OCI-M2 (cell line): ENCODE results near the gene SEPTIN12.
"Not testable (repeated sequence)": the region's sequence is repeated elsewhere in the genome, so short reads cannot be mapped to it uniquely, and the experiment has no call there.

Experiments
- DNase-seq: peaks from one replicate; lab custom pipeline; 2025; ENCODE audit not compliant: unreplicated experiment; lab: John Stamatoyannopoulos, UW

Gene SEPTIN12

DNA sequence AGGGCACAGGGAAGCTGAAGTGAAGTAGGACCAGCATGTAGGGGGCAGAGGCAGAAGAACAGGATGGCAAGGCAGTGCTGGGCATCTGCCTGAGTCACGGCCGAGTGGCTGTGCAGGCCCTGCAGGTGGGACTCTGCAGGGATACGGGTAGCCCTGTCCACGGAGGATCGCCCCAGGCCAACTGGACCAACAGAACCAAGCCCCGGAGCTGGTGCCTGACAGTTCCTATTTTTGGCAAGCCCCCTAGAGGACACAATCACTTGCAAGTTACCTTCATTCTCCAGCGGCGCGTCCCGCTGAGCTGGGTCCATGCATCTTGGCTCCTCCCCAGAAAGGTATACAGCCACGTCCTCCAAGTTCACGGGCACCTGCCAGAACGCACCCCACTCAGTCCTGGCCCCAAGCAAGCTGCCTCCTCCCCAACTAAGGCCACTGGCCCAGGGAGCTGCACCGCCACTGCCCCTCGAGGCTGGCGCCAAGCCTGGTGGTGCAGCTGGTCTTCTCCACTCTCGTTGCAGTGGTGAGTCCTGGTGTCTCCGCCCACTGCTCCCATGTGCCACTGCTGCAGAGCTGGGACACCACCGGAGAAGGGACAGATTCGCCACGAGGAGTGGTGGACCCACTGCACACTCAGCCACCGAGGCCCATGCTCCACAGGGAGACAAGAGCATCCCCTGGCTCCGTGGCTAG, 27.8 kb downstream of the SEPTIN12 start:
- no peak for DNase-seq

DNA sequence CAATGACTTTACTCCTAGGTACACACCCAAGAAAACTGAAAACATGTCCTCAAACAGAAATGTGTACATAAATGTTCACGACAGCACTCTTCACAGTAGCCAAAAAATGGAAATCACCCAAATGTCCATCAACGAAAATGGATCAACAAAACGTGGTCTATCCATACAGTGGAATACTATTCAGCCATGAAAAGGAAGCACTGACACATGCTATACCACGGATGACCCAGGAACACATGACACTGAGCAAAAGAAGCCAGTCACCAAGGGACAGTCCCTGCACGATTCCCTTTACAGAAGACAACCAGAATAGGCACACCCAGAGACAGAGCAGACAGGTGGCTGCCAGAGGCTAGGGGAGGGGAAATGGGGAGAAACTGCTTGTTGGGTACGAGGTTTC, 32.5 kb downstream of the SEPTIN12 start:
- no peak for DNase-seq

DNA sequence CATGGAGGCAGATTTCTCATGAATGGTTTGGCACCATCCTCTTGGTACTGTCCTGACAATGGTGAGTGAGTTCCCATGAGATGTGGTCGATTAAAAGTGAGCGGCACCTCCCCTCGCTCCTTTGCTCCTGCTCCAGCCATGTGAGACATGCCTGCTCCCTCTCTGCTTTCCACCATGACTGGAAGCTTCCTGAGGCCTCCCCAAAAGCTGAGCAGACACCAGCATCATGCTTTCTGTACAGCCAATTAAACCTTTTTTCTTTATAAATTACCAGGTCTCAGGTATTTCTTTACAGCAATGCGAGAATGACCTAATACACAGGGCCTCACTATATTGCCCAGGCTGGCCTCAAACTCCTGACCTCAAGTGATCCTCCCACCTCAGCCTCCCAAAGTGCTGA, 33.3 kb downstream of the SEPTIN12 start:
- no peak for DNase-seq

DNA sequence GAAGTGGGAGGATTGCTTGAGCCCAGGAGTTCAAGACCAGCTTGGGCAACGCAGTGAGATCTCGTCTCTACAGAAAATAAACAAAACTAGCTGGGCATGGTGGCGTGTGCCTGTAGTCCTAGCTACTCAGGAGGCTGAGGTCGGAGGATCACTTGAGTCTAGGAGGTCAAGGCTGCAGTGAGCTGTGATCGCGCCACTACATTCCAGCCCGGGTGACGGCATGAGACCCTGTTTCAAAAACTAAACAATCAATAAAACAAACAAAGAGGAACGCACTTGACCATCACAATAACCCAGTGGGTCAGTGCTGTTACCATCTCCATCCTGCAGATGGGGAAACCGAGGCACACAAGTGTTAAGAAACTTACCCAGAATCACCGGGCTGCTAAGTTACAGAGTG, 34.9 kb downstream of the SEPTIN12 start:
- no peak for DNase-seq

DNA sequence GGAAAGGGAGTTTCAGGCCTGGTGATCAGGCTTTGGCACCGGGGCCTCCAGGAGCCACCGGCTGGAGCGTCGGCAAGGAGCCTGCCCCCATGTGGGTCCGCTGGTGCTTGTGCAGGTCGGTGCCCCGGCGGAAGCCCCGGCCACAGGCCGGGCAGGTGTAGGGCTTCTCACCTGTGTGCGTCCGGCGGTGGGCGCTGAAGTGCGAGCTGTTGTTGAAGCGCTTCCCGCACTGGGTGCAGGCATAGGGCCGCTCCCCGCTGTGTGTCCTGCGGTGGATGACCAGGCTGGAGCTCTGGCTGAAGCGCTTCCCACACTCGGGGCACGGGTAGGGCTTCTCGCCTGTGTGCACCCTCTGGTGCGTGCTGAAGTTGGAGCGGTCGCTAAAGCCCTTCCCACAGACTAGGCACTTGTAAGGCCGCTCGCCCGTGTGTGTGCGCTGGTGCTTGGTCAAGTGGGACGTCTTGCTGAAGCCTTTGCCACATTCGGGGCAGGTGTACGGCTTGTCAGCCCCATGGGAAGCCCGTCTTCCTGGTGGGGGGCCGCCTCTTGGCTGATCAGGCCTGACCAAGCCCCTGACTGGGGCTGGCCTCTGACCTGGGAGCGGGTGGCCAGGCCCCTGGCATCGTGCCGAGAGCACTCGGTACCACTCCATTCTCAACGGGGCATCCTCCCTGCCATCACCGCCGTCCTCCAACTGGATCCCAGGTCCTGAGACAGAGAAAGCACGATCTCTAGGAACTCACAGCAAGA, 35.6 kb downstream of the SEPTIN12 start:
- DNase-seq = no peak

DNA sequence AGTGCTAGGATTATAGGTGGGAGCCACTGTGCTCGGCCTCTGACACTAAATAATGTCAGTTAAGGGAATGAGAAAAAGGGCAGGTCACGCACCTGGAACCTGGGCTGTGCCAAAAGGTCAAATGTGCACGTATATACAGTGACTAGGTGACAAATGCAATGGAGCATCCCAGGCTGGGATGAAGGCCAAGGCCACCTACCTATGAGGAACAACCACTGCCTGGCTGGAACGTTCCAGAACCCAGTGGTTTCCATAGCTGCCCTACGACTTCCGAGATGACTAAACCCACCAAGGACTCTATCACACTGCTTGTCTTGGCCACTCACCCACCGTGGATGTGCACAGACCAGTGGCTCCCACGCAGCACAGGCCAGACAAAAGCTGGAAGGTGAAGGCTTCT, 37.2 kb downstream of the SEPTIN12 start:
- no peak for DNase-seq

- no peak for DNase-seq
Measured at GRCh38 chr16:4749700-4750257, 38.4 kb downstream of the SEPTIN12 start.

GRCh38 chr16:4748682-4749411, 39.3 kb downstream of the SEPTIN12 start:
- DNase-seq = no peak

DNA sequence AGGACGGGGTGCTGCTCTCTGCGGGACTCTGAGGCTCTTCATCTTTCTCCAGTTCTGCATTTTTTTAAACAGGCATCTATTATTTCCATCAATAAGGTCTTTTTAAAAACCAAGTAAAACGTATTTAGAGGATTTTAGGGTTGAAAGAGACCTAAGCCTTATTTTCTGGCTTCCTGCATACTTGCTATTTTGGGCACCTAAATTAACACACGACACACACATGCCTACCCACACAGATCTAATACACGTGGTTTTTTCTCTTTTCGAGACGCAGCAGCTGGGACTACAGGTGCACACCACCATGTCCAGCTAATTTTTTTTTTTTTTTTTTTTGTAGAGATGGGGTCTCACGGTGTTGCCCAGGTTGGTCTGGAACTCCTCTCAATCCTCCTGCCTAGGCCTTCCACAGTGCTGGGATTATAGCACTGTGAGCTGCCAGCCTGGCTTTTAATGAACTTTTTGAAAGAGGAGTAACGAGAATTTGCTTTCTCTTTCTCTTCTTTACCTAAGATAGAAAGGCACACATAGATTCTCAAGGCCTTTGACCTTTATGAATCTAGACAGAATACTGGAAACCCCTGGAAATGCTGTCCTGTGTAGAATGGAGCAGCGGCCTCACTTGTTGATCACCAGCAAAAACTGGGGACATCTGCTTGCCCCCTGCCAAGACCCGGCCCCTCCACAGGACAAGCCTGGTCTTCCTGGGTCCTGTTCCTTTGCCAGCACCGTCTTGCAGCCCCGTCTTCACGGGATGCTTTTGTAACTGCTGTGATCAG, 40.1 kb downstream of the SEPTIN12 start:
- no peak for DNase-seq

DNA sequence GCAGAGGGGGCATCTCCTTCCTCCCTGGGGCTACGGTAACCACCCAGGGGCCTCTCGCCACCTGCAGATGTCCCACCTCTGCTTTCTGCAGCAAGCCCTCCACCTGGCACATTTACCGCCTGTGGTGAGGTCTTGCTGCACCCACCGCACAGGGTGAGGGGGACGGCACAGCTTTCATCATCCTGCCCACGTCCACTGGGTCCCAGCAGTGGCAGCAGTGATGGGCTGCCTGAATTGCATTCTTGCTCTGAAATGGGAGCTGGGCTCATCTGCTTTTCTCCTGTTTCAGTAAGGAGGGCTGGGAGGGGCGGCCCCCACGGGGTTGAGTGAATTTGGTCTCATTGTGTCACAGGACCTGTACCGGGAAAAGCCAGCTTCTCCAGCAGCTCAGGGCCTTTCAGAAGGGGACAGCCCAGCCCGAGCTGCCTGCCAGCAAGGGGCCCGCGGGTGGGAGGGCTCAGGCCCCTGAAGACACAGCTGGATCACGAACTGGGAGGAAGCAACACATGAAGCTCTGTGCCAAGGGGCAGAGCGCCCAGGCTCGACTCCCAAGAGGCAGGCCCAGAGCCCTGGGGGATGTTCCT, 41.1 kb downstream of the SEPTIN12 start:
- no peak for DNase-seq

DNA sequence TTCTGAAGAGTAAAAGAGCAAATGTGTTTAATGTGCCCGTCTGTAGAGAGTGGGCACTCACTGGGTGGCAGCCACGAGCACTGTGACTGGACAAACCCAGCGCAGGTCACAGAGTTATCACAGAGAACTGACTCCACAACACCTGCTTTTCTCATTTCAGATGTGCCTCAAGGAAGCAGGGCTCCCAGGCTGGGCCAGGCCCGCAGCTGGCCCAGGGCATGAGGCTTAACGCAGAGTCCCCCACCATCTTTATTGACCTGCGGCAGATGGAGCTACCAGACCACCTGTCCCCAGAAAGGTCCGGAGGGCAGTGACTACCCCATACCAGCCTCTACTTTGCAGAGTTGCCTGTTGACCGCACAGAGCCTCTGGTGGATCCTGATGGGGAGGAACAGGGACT, 41.9 kb downstream of the SEPTIN12 start:
- DNase-seq = no peak

- DNase-seq = no peak
Measured at GRCh38 chr16:4745274-4745569, 42.9 kb downstream of the SEPTIN12 start.

GRCh38 chr16:4744555-4745273, 43.4 kb downstream of the SEPTIN12 start:
- no peak for DNase-seq

GRCh38 chr16:4743226-4743878, 44.8 kb downstream of the SEPTIN12 start:
- no peak for DNase-seq

- not testable (repeated sequence) for DNase-seq
Measured at GRCh38 chr16:4738370-4738769, 49.8 kb downstream of the SEPTIN12 start.

GRCh38 chr16:4737545-4737944, 50.6 kb downstream of the SEPTIN12 start:
- no peak for DNase-seq

DNA sequence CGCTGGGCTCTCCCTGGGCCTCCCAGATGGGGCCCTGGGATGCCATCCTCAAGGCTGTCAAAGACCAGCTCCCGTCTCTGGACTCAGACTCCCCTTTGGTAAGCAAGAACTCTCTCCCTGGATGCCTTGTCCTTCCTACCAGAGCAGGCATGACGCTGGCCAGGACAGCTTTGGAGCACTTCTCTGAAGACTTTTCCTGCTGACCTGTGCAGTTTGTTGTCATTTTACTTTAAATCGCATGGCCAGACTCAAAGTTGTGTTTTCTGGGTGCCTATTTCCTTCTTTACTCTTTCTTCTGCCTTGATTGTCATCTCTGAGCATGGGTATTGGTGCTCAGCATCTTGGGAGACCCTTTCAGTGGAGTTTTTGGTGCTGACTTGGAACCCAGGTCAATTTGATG, 51.6 kb downstream of the SEPTIN12 start:
- DNase-seq = no peak

DNA sequence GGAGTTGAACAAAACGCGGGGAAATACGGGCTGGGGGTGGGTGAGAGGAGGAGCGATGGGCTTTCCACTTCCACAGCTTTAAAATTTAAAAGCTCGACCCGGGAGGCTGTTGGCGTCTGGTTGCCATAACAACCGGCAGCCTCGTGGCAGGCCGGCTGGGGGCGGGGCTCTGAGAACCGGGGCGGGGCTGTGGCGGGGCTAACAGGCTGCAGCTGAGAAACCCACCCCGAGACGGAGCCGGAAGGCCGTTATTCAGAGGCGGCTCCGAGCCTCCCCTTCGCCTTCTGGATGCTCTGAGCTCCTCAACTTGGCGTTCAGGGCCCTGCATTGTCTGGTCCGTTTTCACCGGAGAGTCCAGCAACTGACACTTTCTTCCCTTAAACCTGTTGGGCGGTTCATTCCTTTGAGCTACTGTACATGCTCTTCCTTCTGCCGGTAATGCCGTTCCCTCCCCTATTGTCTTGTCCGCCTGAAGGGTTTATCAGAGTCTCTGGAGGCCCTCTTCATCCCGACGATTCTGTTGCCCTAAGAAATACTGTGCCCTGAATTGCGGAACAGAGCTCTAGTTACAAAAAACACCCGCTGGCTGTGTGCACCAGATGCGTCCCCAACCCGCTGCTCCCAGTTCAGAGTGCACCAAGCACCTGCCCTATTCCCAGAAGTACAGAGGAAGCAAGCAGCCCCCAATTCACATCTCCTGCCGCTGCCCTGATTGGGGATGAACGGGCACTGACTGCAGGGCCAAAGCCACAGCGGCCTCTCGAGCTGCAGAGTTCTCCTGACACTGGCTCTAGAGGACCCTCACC, 53.2 kb downstream of the SEPTIN12 start:
- DNase-seq = peak; percentile 38
